HCT116 (cell line): ENCODE measurements around the gene TNP1. TPM values are rescaled to one million over a fixed set of nuclear protein-coding genes. Genes with fewer than 3 reads are reported as not detected.

ENCODE experiments used
- ATAC-seq: fragments of 200-7000 bp; cut with Tn5 transposase; 2 replicates; pipeline ENCODE4 v1.9.1; 2020; ENCODE audit warnings: mild to moderate bottlenecking, moderate library complexity
- BruUV-seq: library from RNA; stranded (reverse); fragments of 400-500 nt; replicated peaks from 2 replicates; lab custom pipeline; 2021; lab: Mats Ljungman, UMichigan
- CTCF ChIA-PET: fragments of 300-600 bp; sonication (Branson Sonifier 250); formaldehyde crosslinking; loops from one replicate; lab custom pipeline; 2021; ENCODE audit warnings: antibody characterized with exemption; lab: Charles Lee
- POLR2A ChIA-PET: fragments of 300-600, 350-600 bp; sonication (Branson Sonifier 250); formaldehyde crosslinking; loops from one replicate; lab custom pipeline; 2021; ENCODE audit warnings: antibody characterized with exemption; lab: Charles Lee
- RAD21 ChIA-PET, 2 experiments: fragments of 300-600 bp; sonication (Branson Sonifier 250); formaldehyde crosslinking; loops; one replicate each; lab custom pipeline; 2023; ENCODE audit warnings: low total read pairs in 2 of 2; ENCODE audit not compliant: uncharacterized antibody in 2 of 2, unreplicated experiment in 2 of 2, low non-redundant PET in 1 of 2; lab: Charles Lee
- DNase-seq: peaks from one replicate; pipeline ENCODE4 v3.0.0-alpha.2; 2010; ENCODE audit warnings: low read depth, low spot score
- H2AFZ ChIP-seq: fragments of 200-600 bp; shearing (Covaris generic), sonication (generic); 2 replicates; pipeline ENCODE4 v1.6.1; 2017; ENCODE audit warnings: low read depth, mixed run types, mixed read lengths, antibody characterized with exemption, low read length; ENCODE audit not compliant: poor library complexity, severe bottlenecking
- H3K27ac ChIP-seq: 2 replicates; pipeline ENCODE4 v1.5.1; 2012; ENCODE audit warnings: low read depth, low read length
- H3K27me3 ChIP-seq: fragments of 200-600 bp; sonication (generic); 2 replicates; pipeline ENCODE4 v1.6.1; 2016; ENCODE audit warnings: mixed run types, low read length, mixed read lengths; ENCODE audit not compliant: insufficient read depth
- H3K36me3 ChIP-seq, 2 experiments: fragments of 200-500 bp in 1 of 2; fragments of 200-600 bp in 1 of 2; sonication (Bioruptor generic) in 1 of 2; sonication (generic) in 1 of 2; 2 replicates each; pipeline versions ENCODE4 v1.5.1 to v1.6.1; 2014 to 2016; ENCODE audit warnings: low read length in 2 of 2, inconsistent platforms in 1 of 2, mixed read lengths in 1 of 2, mixed run types in 1 of 2; ENCODE audit not compliant: insufficient read depth in 2 of 2, control insufficient read depth in 1 of 2
- H3K4me1 ChIP-seq, 2 experiments: fragments of 200-600 bp in 1 of 2; sonication (generic) in 1 of 2; 2 replicates each; pipeline versions ENCODE4 v1.5.1 to v1.6.1; 2012 to 2017; ENCODE audit warnings: low read length in 2 of 2, inconsistent platforms in 1 of 2, mild to moderate bottlenecking in 1 of 2, mixed read lengths in 1 of 2, mixed run types in 1 of 2, moderate library complexity in 1 of 2; ENCODE audit not compliant: insufficient read depth in 2 of 2, control insufficient read depth in 1 of 2
- H3K4me2 ChIP-seq: fragments of 200-600 bp; sonication (generic); 2 replicates; pipeline ENCODE4 v1.6.1; 2017; ENCODE audit warnings: mixed run types, low read length, mixed read lengths
- H3K4me3 ChIP-seq, 2 experiments: fragments of 200-600 bp in 1 of 2; sonication (generic) in 1 of 2; replicated peaks in 1 of 2; 2 replicates each; pipeline ENCODE4 v1.5.1; 2011 to 2016; ENCODE audit warnings: low read length in 2 of 2, control low read depth in 1 of 2, low read depth in 1 of 2, mild to moderate bottlenecking in 1 of 2, mixed read lengths in 1 of 2, mixed run types in 1 of 2
- H3K79me2 ChIP-seq: fragments of 200-600 bp; sonication (generic); 2 replicates; pipeline ENCODE4 v1.6.1; 2017; ENCODE audit warnings: mild to moderate bottlenecking, mixed run types, low read length, moderate library complexity, mixed read lengths; ENCODE audit not compliant: insufficient read depth
- H3K9ac ChIP-seq: fragments of 200-600 bp; sonication (generic); 2 replicates; pipeline ENCODE4 v1.6.1; 2016; ENCODE audit warnings: low read length, mixed read lengths
- H3K9me2 ChIP-seq: fragments of 200-600 bp; sonication (generic), shearing (Covaris generic); 2 replicates; pipeline ENCODE4 v1.6.1; 2017; ENCODE audit warnings: mixed run types, mild to moderate bottlenecking, moderate library complexity; ENCODE audit not compliant: insufficient read depth
- H3K9me3 ChIP-seq, 2 experiments: fragments of 200-500 bp in 1 of 2; fragments of 200-600 bp in 1 of 2; sonication (Bioruptor generic) in 1 of 2; sonication (generic) in 1 of 2; 2 replicates each; pipeline ENCODE4 v1.6.1; 2014 to 2017; ENCODE audit warnings: low read length in 2 of 2, mixed read lengths in 2 of 2, inconsistent platforms in 1 of 2, low read depth in 1 of 2, mild to moderate bottlenecking in 1 of 2, mixed run types in 1 of 2, moderate library complexity in 1 of 2; ENCODE audit not compliant: control insufficient read depth in 1 of 2, insufficient read depth in 1 of 2
- H4K20me1 ChIP-seq: fragments of 200-600 bp; sonication (generic), shearing (Covaris generic); 2 replicates; pipeline ENCODE4 v1.6.1; 2017; ENCODE audit warnings: mixed run types, mild to moderate bottlenecking, moderate library complexity; ENCODE audit not compliant: insufficient read depth
- CEBPB ChIP-seq: IDR thresholded peaks from 2 replicates; pipeline ENCODE4 v1.6.1; 2012; ENCODE audit warnings: low read depth
- EGR1 ChIP-seq: IDR thresholded peaks from 2 replicates; pipeline ENCODE4 v1.6.1; 2012; ENCODE audit warnings: low read depth
- EZH2 ChIP-seq: fragments of 200-600 bp; sonication (generic); IDR thresholded peaks from 2 replicates; pipeline ENCODE4 v1.6.1; 2017; ENCODE audit warnings: antibody characterized with exemption, mixed run types
- RAD21 ChIP-seq: IDR thresholded peaks from 2 replicates; pipeline ENCODE4 v1.6.1; 2012; ENCODE audit warnings: low read depth, mild to moderate bottlenecking
- SP1 ChIP-seq: IDR thresholded peaks from 2 replicates; pipeline ENCODE4 v1.6.1; 2012; ENCODE audit warnings: low read depth
- SRF ChIP-seq: IDR thresholded peaks from 2 replicates; pipeline ENCODE4 v1.6.1; 2012; ENCODE audit warnings: low read depth
- TCF7L2 ChIP-seq: IDR thresholded peaks from 2 replicates; pipeline ENCODE4 v1.7.0; 2011; ENCODE audit warnings: borderline replicate concordance, inconsistent platforms; ENCODE audit not compliant: insufficient read depth, insufficient read length; ENCODE audit errors: extremely low read depth
- YY1 ChIP-seq: IDR thresholded peaks from 2 replicates; pipeline ENCODE4 v1.6.1; 2011; ENCODE audit warnings: low read length, low read depth, moderate library complexity, mild to moderate bottlenecking; ENCODE audit not compliant: insufficient replicate concordance; ENCODE audit errors: extremely low read depth
- intact Hi-C: fragments of 100-400 bp; cut with micrococcal nuclease; formaldehyde crosslinking; loops from 2 replicates; pipeline ENCODE4 v1.10.0; 2022
- total RNA-seq: library from RNA; stranded (reverse); gene quantifications from one replicate; pipeline ENCODE4 v1.2.1, GENCODE V29; 2021; ENCODE audit not compliant: unreplicated experiment
- TF ChIP-seq, protein P1 (sequence below), 3 experiments: fragments of 200-600 bp in 1 of 3; sonication (generic) in 1 of 3; IDR thresholded peaks in 2 of 3; conservative IDR thresholded peaks in 1 of 3; 2 replicates each; pipeline ENCODE4 v1.5.1; 2012 to 2017; ENCODE audit warnings: low read depth in 2 of 3, low read length in 2 of 3, antibody characterized with exemption in 1 of 3, borderline replicate concordance in 1 of 3, control low read depth in 1 of 3, mild to moderate bottlenecking in 1 of 3, mixed read lengths in 1 of 3, mixed run types in 1 of 3, moderate library complexity in 1 of 3; ENCODE audit not compliant: insufficient read depth in 1 of 3
- TF ChIP-seq, protein P2 (sequence below): IDR thresholded peaks from 2 replicates; pipeline ENCODE4 v1.6.1; 2012
- TF ChIP-seq, protein P3 (sequence below): IDR thresholded peaks from 2 replicates; pipeline ENCODE4 v1.6.1; 2011; ENCODE audit warnings: mild to moderate bottlenecking, low read length, moderate library complexity; ENCODE audit not compliant: insufficient replicate concordance; ENCODE audit errors: extremely low read depth

TNP1 gene
- total RNA-seq, 1 experiment from 2014 or later, result not detected

DNA sequence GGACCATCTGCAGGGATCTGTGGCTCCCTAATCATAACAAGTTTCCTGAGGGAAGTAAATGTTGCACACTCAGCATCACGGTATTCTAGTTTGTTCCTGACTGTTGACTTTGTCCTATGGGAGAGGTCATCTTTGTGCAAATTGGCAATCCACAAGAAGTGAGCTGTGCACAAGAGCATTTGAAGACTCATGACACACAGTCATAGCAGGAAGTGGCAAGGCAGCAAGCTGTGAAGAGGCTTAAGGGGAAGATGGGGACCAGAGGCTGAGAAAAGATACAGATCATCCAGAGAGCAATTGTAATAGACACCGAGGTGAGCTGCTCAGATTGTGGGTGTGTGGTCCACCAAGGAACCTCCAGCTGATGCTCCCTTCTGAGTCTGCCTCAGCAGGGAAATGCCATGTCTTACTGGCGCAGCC, 2.7 kb downstream of the TNP1 start:
- ATAC-seq (no peak), DNase-seq (no peak)
- Histone ChIP-seq H3K4me3 (no peak overlapping the region), H3K4me1 (no peaks in the 10 kb centered on the region), H3K9ac (no peak overlapping the region), H3K79me2 (no peaks in the 10 kb centered on the region), H3K9me2 (no peaks in the 10 kb centered on the region), H3K27ac (no peak overlapping the region), H3K36me3 (no peaks in the 10 kb centered on the region), H3K4me2 (no peak overlapping the region), H3K9me3 (no peaks in the 10 kb centered on the region), H2AFZ (no peak overlapping the region), H3K27me3 (peaks cover 37% of the 10 kb centered on the region), H4K20me1 (no peaks in the 10 kb centered on the region)
- RAD21 ChIA-PET, result no interaction called here
- BruUV-seq, result no TSS peak
- CTCF ChIA-PET, result no interaction called here
- POLR2A ChIA-PET, result no interaction called here
- intact Hi-C loops, result no loop called here
- TF ChIP-seq, protein P1, sequence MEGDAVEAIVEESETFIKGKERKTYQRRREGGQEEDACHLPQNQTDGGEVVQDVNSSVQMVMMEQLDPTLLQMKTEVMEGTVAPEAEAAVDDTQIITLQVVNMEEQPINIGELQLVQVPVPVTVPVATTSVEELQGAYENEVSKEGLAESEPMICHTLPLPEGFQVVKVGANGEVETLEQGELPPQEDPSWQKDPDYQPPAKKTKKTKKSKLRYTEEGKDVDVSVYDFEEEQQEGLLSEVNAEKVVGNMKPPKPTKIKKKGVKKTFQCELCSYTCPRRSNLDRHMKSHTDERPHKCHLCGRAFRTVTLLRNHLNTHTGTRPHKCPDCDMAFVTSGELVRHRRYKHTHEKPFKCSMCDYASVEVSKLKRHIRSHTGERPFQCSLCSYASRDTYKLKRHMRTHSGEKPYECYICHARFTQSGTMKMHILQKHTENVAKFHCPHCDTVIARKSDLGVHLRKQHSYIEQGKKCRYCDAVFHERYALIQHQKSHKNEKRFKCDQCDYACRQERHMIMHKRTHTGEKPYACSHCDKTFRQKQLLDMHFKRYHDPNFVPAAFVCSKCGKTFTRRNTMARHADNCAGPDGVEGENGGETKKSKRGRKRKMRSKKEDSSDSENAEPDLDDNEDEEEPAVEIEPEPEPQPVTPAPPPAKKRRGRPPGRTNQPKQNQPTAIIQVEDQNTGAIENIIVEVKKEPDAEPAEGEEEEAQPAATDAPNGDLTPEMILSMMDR (IDR thresholded peaks at IDR 0.05 in 2 of 3, conservative IDR thresholded peaks at IDR 0.05 in 1 of 3; ENCODE audit: borderline replicate concordance in 1 of 3, insufficient read depth in 1 of 3, low read depth in 2 of 3, low read length in 2 of 3), result no peak
- TF ChIP-seq EGR1, result no peak
- no peak for TF ChIP-seq CEBPB
- no peak for TF ChIP-seq EZH2
- no peak for TF ChIP-seq RAD21
- no peak for TF ChIP-seq SP1
- TF ChIP-seq YY1, result no peak

DNA sequence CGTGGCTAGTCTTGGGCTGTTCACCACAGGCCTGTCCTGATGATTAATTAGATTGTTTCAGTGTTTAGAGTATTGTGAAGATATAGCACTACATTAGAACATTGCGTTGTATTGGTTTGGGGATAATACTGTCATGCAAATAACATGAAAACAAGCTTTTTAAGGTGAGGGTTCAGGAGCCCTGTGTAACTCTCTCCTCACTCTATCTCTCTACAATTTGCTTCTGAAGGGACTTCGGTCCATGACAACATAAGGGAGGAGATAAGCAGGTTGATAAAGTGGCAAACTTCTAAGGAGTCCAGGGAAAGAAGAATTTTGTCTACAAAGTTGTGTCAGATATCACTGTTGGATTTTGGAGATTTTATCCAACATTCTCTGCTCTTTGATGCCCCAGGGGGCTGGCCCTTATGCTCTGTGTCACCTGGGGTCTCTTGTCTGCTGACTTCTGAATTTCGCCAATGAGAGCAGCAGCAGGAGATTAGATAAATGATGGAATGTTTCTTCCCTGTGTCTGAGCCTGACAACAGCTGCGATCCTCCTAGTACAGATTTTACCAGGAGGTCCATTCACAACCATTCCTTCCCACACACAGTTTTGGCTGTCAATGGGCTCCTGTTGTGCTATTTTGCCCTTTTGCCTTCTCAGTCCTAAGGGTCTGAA, 3.3 kb downstream of the TNP1 start:
- ATAC-seq (no peak), DNase-seq (no peak)
- Histone ChIP-seq H3K27ac (no peak overlapping the region), H3K9ac (no peak overlapping the region), H3K4me1 (no peaks in the 10 kb centered on the region), H3K9me2 (no peaks in the 10 kb centered on the region), H4K20me1 (no peaks in the 10 kb centered on the region), H3K27me3 (peaks cover 33% of the 10 kb centered on the region), H3K9me3 (no peaks in the 10 kb centered on the region), H2AFZ (no peak overlapping the region), H3K4me3 (no peak overlapping the region), H3K79me2 (no peaks in the 10 kb centered on the region), H3K4me2 (no peak overlapping the region), H3K36me3 (no peaks in the 10 kb centered on the region)
- intact Hi-C loops, result no loop called here
- BruUV-seq, result no TSS peak
- ChIA-PET POLR2A (no interaction called here), RAD21 (no interaction called here), CTCF (no interaction called here)
- TF ChIP-seq, protein P2, sequence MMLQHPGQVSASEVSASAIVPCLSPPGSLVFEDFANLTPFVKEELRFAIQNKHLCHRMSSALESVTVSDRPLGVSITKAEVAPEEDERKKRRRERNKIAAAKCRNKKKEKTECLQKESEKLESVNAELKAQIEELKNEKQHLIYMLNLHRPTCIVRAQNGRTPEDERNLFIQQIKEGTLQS, result no peak
- TF ChIP-seq SRF (no peak), TCF7L2 (no peak), SP1 (no peak), EGR1 (no peak)
- TF ChIP-seq, protein P3, sequence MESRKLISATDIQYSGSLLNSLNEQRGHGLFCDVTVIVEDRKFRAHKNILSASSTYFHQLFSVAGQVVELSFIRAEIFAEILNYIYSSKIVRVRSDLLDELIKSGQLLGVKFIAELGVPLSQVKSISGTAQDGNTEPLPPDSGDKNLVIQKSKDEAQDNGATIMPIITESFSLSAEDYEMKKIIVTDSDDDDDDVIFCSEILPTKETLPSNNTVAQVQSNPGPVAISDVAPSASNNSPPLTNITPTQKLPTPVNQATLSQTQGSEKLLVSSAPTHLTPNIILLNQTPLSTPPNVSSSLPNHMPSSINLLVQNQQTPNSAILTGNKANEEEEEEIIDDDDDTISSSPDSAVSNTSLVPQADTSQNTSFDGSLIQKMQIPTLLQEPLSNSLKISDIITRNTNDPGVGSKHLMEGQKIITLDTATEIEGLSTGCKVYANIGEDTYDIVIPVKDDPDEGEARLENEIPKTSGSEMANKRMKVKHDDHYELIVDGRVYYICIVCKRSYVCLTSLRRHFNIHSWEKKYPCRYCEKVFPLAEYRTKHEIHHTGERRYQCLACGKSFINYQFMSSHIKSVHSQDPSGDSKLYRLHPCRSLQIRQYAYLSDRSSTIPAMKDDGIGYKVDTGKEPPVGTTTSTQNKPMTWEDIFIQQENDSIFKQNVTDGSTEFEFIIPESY, result no peak
